ENCODE measurements around the gene ZNF487. TPM values are rescaled to one million over a fixed set of nuclear protein-coding genes. Genes with fewer than 3 reads are reported as not detected.

ZNF487 gene
- polyA plus RNA-seq, 1 experiment: 4.4 TPM

DNA sequence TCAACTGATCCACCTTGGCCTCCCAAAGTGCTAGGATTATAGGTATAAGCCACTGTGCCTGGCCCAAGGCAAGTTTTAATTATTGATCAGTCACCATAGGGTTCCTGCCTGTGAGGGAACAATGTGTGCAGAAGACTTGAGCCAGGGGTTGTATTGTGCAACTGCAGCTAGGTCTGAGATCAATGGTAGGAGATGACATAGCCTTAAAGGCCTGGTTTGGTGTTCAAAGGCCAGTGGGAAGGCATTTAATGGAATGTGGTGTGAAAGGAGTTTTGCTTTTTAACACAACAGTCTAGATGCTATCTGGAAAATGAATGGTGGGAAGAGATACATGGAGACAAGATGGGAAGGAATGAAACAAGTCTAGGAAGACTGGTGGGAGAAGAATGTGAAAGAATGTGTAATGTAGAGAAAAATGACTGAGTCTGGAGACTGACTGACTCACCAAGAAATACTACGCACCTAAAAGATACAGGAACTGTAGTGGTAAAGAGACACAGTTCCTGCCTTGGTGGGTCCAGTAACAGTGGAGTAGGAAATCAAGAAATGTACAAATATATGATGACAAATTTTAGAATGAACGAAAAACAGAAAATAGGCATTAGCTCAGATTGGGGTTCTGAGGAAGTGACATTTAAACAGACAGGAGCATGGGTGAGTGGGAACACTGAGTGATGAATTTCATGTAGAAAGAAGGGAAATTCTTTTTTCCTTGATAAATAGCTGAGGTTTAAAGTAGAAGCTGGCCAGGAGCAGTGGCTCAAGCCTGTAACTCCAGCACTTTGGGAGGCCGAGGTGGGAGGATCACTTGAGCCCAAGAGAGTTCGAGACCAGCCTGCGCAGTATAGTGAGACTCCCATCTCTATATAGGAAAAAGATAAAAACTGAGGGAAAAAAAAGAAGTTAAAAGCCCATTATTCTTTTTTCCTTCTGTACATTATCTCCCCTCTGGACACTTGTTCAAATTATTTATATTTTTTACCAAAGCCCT, 37.3 kb upstream of the ZNF487 start:
- no peak overlapping the region for H3K4me3 ChIP-seq (ENCODE audit: low read depth, low read length)
- ChIA-PET CTCF (interaction anchor here (1.1 kb wide), 1 partner anchor 62 kb away, joined by 3 read pairs; no protein-coding TSS in a partner anchor), POLR2A (no interaction called here)
- TF ChIP-seq, protein P1, sequence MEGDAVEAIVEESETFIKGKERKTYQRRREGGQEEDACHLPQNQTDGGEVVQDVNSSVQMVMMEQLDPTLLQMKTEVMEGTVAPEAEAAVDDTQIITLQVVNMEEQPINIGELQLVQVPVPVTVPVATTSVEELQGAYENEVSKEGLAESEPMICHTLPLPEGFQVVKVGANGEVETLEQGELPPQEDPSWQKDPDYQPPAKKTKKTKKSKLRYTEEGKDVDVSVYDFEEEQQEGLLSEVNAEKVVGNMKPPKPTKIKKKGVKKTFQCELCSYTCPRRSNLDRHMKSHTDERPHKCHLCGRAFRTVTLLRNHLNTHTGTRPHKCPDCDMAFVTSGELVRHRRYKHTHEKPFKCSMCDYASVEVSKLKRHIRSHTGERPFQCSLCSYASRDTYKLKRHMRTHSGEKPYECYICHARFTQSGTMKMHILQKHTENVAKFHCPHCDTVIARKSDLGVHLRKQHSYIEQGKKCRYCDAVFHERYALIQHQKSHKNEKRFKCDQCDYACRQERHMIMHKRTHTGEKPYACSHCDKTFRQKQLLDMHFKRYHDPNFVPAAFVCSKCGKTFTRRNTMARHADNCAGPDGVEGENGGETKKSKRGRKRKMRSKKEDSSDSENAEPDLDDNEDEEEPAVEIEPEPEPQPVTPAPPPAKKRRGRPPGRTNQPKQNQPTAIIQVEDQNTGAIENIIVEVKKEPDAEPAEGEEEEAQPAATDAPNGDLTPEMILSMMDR (IDR thresholded peaks at IDR 0.05; ENCODE audit: low read depth, low read length): no peak
- peak overlapping the region; percentile 31 for H3K27ac ChIP-seq (ENCODE audit: low read depth, low read length)
- H3K27me3 ChIP-seq (ENCODE audit: control insufficient read depth, insufficient read depth, low read length): no peaks in the 10 kb centered on the region
- no peaks in the 10 kb centered on the region for H3K9me3 ChIP-seq (ENCODE audit: control insufficient read depth, insufficient read depth, low read length)
- DNase-seq (ENCODE audit: low read depth, low spot score): no peak

DNA sequence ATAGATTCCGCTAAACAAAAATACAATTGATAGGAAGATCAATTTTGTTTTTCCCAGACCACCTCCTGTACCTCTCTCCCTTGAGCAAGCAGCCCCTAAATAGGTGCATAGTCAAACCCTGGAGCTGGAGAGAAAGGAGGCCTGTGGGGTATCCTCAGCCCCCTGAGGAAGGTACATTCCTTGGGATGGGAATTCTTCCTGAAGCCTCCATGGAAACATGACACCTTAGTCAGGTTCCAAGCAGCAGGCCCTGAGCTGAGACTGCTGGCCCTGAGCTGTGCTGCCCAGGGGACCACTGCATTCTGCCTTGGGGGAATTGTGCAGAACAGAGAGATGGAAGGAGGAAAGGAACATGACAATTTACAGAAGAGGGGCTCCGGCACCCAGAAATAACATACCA, 35.3 kb upstream of the ZNF487 start:
- H3K9me3 ChIP-seq (ENCODE audit: control insufficient read depth, insufficient read depth, low read length): no peaks in the 10 kb centered on the region
- TF ChIP-seq, protein P1 (IDR thresholded peaks at IDR 0.05; ENCODE audit: low read depth, low read length): no peak
- H3K27ac ChIP-seq (ENCODE audit: low read depth, low read length): no peak overlapping the region
- ChIA-PET CTCF (no interaction called here), POLR2A (no interaction called here)
- H3K4me3 ChIP-seq (ENCODE audit: low read depth, low read length): no peak overlapping the region
- no peak for DNase-seq (ENCODE audit: low read depth, low spot score)
- no peaks in the 10 kb centered on the region for H3K27me3 ChIP-seq (ENCODE audit: control insufficient read depth, insufficient read depth, low read length)

- CTCF ChIA-PET: no interaction called here
- H3K27ac ChIP-seq (ENCODE audit: low read depth, low read length): no peak overlapping the region
Measured at GRCh38 chr10:43402176-43402575, 34.7 kb upstream of the ZNF487 start.

DNA sequence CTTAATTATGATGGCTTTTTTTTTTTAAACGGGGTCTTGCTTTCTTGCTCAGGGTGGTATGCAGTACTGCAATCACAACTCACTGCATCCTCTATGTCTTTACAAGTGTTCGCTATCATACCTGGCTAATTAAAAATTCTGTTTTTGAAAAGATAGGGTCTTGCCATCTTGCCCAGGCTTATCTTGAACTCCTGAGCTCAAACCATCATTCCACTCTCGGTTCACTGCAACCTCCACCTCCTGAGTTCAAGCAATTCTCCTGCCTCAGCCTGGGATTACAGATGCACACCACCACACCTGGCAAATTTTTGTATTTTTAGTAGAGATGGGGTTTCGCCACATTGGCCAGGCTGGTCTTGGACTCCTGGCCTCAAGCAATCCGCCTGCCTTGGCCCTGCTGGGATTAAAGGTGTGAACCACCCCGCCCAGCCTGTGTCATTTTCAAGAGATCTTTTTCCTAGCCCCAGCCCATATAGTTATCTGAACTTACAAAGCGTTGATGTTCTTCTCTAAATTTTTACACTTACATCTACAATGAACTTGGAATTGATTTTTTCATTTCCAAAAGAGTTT, 33.9 kb upstream of the ZNF487 start:
- ChIA-PET CTCF (no interaction called here), POLR2A (no interaction called here)
- DNase-seq (ENCODE audit: low read depth, low spot score): no peak
- H3K27ac ChIP-seq (ENCODE audit: low read depth, low read length): no peak overlapping the region
- TF ChIP-seq, protein P1 (IDR thresholded peaks at IDR 0.05; ENCODE audit: low read depth, low read length): no peak
- no peaks in the 10 kb centered on the region; the same call in 1 of the 2 replicates for H3K9me3 ChIP-seq (ENCODE audit: control insufficient read depth, insufficient read depth, low read length)
- H3K27me3 ChIP-seq (ENCODE audit: control insufficient read depth, insufficient read depth, low read length): no peaks in the 10 kb centered on the region
- no peak overlapping the region for H3K4me3 ChIP-seq (ENCODE audit: low read depth, low read length)

More at GRCh38 chr10:43402176-43402575, 34.7 kb upstream of the ZNF487 start:
- no peaks in the 10 kb centered on the region for H3K27me3 ChIP-seq (ENCODE audit: control insufficient read depth, insufficient read depth, low read length)
- TF ChIP-seq, protein P1 (IDR thresholded peaks at IDR 0.05; ENCODE audit: low read depth, low read length): no peak
- DNase-seq (ENCODE audit: low read depth, low spot score): no peak
- POLR2A ChIA-PET: no interaction called here
- no peak overlapping the region for H3K4me3 ChIP-seq (ENCODE audit: low read depth, low read length)
- no peaks in the 10 kb centered on the region for H3K9me3 ChIP-seq (ENCODE audit: control insufficient read depth, insufficient read depth, low read length)
